WTC11 (cell line): ENCODE results near the gene SAMD10. TPM values are rescaled to one million over a fixed set of nuclear protein-coding genes. Genes with fewer than 3 reads are reported as not detected.

ENCODE experiments used
- ARID4B ChIP-seq: sonication (generic); formaldehyde crosslinking; IDR thresholded peaks from 2 replicates; pipeline ENCODE4 v1.8.0; 2023; ENCODE audit warnings: missing genetic modification reagents, mild to moderate bottlenecking, borderline replicate concordance
- CDX4 ChIP-seq: fragments of 250-450 bp; sonication (Bioruptor Pico); IDR thresholded peaks from 2 replicates; pipeline ENCODE4 v1.9.0; 2021; ENCODE audit warnings: moderate library complexity, mild to moderate bottlenecking, inconsistent platforms, borderline replicate concordance
- CREB1 ChIP-seq: sonication (generic); formaldehyde crosslinking; IDR thresholded peaks from 2 replicates; pipeline ENCODE4 v1.8.0; 2023; ENCODE audit warnings: mild to moderate bottlenecking, missing genetic modification reagents
- CREM ChIP-seq: sonication (generic); formaldehyde crosslinking; IDR thresholded peaks from 2 replicates; pipeline ENCODE4 v1.8.1; 2022; ENCODE audit warnings: mild to moderate bottlenecking, missing genetic modification reagents, moderate library complexity
- E2F5 ChIP-seq: sonication (generic); formaldehyde crosslinking; IDR thresholded peaks from 2 replicates; pipeline ENCODE4 v1.8.1; 2022; ENCODE audit warnings: mild to moderate bottlenecking, moderate library complexity, missing genetic modification reagents
- ELF4 ChIP-seq: sonication (generic); formaldehyde crosslinking; IDR thresholded peaks from 2 replicates; pipeline ENCODE4 v1.8.1; 2022; ENCODE audit warnings: low read depth, mild to moderate bottlenecking, moderate library complexity, missing genetic modification reagents
- FOXK1 ChIP-seq: sonication (generic); formaldehyde crosslinking; IDR thresholded peaks from 2 replicates; pipeline ENCODE4 v1.8.0; 2022; ENCODE audit warnings: mild to moderate bottlenecking, moderate library complexity, missing genetic modification reagents
- IRF2 ChIP-seq: sonication (generic); formaldehyde crosslinking; IDR thresholded peaks from 2 replicates; pipeline ENCODE4 v1.8.0; 2022; ENCODE audit warnings: low read depth, missing genetic modification reagents, borderline replicate concordance
- NR3C1 ChIP-seq: sonication (generic); formaldehyde crosslinking; conservative IDR thresholded peaks from 2 replicates; pipeline ENCODE4 v1.8.1; 2023; ENCODE audit warnings: low read depth, mild to moderate bottlenecking, missing genetic modification reagents
- RORB ChIP-seq: fragments of 250-450 bp; sonication (Bioruptor Pico); IDR thresholded peaks from 2 replicates; pipeline ENCODE4 v1.9.0; 2021; ENCODE audit warnings: mild to moderate bottlenecking
- SMAD3 ChIP-seq: sonication (generic); formaldehyde crosslinking; IDR thresholded peaks from 2 replicates; pipeline ENCODE4 v1.8.0; 2022; ENCODE audit warnings: missing genetic modification reagents, mild to moderate bottlenecking, borderline replicate concordance
- SMAD4 ChIP-seq: sonication (generic); formaldehyde crosslinking; IDR thresholded peaks from 2 replicates; pipeline ENCODE4 v1.8.0; 2022; ENCODE audit warnings: mild to moderate bottlenecking, missing genetic modification reagents
- SOX15 ChIP-seq: fragments of 250-450 bp; sonication (Bioruptor Pico); IDR thresholded peaks from 2 replicates; pipeline ENCODE4 v1.9.0; 2021; ENCODE audit warnings: mild to moderate bottlenecking
- TP53 ChIP-seq: sonication (generic); formaldehyde crosslinking; IDR thresholded peaks from 2 replicates; pipeline ENCODE4 v1.8.1; 2023; ENCODE audit warnings: mild to moderate bottlenecking, missing genetic modification reagents
- ZNF219 ChIP-seq: sonication (generic); formaldehyde crosslinking; IDR thresholded peaks from 2 replicates; pipeline ENCODE4 v1.8.0; 2023; ENCODE audit warnings: missing genetic modification reagents, mild to moderate bottlenecking, borderline replicate concordance
- ZNF263 ChIP-seq: sonication (generic); formaldehyde crosslinking; IDR thresholded peaks from 2 replicates; pipeline ENCODE4 v1.8.1; 2022; ENCODE audit warnings: low read depth, mild to moderate bottlenecking, moderate library complexity, missing genetic modification reagents
- ZNF396 ChIP-seq: fragments of 250-450 bp; sonication (Bioruptor Pico); IDR thresholded peaks from 2 replicates; pipeline ENCODE4 v1.8.0; 2021; ENCODE audit warnings: mild to moderate bottlenecking, moderate library complexity, borderline replicate concordance
- ZNF425 ChIP-seq: fragments of 250-450 bp; sonication (Bioruptor Pico); conservative IDR thresholded peaks from 2 replicates; pipeline ENCODE4 v1.9.0; 2021; ENCODE audit warnings: mild to moderate bottlenecking
- ZSCAN18 ChIP-seq: fragments of 250-450 bp; sonication (Bioruptor Pico); IDR thresholded peaks from 2 replicates; pipeline ENCODE4 v2.1.2; 2022; ENCODE audit warnings: mild to moderate bottlenecking, moderate library complexity
- total RNA-seq: library from RNA; stranded (reverse); gene quantifications from 3 replicates; pipeline ENCODE4 v1.2.3, GENCODE V29; 2021
- TF ChIP-seq, protein P1 (sequence below): sonication (generic); formaldehyde crosslinking; IDR thresholded peaks from 2 replicates; pipeline ENCODE4 v1.8.1; 2022; ENCODE audit warnings: mild to moderate bottlenecking, missing genetic modification reagents, moderate library complexity, borderline replicate concordance
- TF ChIP-seq, protein P2 (sequence below): sonication (generic); formaldehyde crosslinking; IDR thresholded peaks from 2 replicates; pipeline ENCODE4 v1.8.0; 2022; ENCODE audit warnings: mild to moderate bottlenecking, missing genetic modification reagents
- TF ChIP-seq, protein P3 (sequence below): sonication (generic); formaldehyde crosslinking; IDR thresholded peaks from 2 replicates; pipeline ENCODE4 v1.8.0; 2023; ENCODE audit warnings: missing genetic modification reagents
- TF ChIP-seq, protein P4 (sequence below): sonication (generic); formaldehyde crosslinking; IDR thresholded peaks from 2 replicates; pipeline ENCODE4 v1.8.1; 2023; ENCODE audit warnings: mild to moderate bottlenecking, missing genetic modification reagents

Gene SAMD10
- total RNA-seq, 1 experiment from 2014 or later = 6.2 TPM

- TF ChIP-seq ZSCAN18 (no peak), RORB (CRISPR knock-in tag) (no peak), TP53 (CRISPR knock-in tag) (no peak), IRF2 (CRISPR knock-in tag) (no peak), CDX4 (CRISPR knock-in tag) (no peak), CREM (CRISPR knock-in tag) (peak; percentile 50; the same call in 1 of the 2 replicates), SOX15 (CRISPR knock-in tag) (no peak), CREB1 (CRISPR knock-in tag) (no peak), NR3C1 (CRISPR knock-in tag) (no peak), ZNF425 (no peak), E2F5 (peak; percentile 29; the same call in 1 of the 2 replicates), ZNF396 (no peak), ELF4 (CRISPR knock-in tag) (no peak), SMAD4 (CRISPR knock-in tag) (no peak), ZNF263 (no peak), ZNF219 (CRISPR knock-in tag) (no peak), FOXK1 (CRISPR knock-in tag) (peak; percentile 58; the same call in 1 of the 2 replicates), SMAD3 (no peak), ARID4B (CRISPR knock-in tag) (no peak)
- TF ChIP-seq, protein P1, sequence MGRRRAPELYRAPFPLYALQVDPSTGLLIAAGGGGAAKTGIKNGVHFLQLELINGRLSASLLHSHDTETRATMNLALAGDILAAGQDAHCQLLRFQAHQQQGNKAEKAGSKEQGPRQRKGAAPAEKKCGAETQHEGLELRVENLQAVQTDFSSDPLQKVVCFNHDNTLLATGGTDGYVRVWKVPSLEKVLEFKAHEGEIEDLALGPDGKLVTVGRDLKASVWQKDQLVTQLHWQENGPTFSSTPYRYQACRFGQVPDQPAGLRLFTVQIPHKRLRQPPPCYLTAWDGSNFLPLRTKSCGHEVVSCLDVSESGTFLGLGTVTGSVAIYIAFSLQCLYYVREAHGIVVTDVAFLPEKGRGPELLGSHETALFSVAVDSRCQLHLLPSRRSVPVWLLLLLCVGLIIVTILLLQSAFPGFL = no peak
- TF ChIP-seq, protein P2, sequence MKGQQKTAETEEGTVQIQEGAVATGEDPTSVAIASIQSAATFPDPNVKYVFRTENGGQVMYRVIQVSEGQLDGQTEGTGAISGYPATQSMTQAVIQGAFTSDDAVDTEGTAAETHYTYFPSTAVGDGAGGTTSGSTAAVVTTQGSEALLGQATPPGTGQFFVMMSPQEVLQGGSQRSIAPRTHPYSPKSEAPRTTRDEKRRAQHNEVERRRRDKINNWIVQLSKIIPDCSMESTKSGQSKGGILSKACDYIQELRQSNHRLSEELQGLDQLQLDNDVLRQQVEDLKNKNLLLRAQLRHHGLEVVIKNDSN = no peak
- TF ChIP-seq, protein P3, sequence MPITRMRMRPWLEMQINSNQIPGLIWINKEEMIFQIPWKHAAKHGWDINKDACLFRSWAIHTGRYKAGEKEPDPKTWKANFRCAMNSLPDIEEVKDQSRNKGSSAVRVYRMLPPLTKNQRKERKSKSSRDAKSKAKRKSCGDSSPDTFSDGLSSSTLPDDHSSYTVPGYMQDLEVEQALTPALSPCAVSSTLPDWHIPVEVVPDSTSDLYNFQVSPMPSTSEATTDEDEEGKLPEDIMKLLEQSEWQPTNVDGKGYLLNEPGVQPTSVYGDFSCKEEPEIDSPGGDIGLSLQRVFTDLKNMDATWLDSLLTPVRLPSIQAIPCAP = no peak
- TF ChIP-seq, protein P4, sequence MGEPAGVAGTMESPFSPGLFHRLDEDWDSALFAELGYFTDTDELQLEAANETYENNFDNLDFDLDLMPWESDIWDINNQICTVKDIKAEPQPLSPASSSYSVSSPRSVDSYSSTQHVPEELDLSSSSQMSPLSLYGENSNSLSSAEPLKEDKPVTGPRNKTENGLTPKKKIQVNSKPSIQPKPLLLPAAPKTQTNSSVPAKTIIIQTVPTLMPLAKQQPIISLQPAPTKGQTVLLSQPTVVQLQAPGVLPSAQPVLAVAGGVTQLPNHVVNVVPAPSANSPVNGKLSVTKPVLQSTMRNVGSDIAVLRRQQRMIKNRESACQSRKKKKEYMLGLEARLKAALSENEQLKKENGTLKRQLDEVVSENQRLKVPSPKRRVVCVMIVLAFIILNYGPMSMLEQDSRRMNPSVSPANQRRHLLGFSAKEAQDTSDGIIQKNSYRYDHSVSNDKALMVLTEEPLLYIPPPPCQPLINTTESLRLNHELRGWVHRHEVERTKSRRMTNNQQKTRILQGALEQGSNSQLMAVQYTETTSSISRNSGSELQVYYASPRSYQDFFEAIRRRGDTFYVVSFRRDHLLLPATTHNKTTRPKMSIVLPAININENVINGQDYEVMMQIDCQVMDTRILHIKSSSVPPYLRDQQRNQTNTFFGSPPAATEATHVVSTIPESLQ = no peak
Measured at GRCh38 chr20:63957004-63957689, 22.3 kb downstream of the SAMD10 start (continued).
